Thymus (tissue), 11 donors: ENCODE measurements around the gene APOA5. TPM values are rescaled to one million over a fixed set of nuclear protein-coding genes. Genes with fewer than 3 reads are reported as not detected.
"Not testable (repeated sequence)": the region's sequence is repeated elsewhere in the genome, so short reads cannot be mapped to it uniquely, and the experiment has no call there.

Source experiments
- DNase-seq, 9 donors: peaks; one replicate each; pipeline ENCODE4 v3.0.0-alpha.2; 2013; ENCODE audit warnings: low spot score in 9 of 9, low read depth in 6 of 9, missing footprints in 1 of 9
- H3K27ac ChIP-seq, 2 donors: one replicate each; pipeline ENCODE4 v1.5.1; 2013; ENCODE audit warnings: control low read depth in 1 of 2, low read depth in 1 of 2, low read length in 1 of 2, mild to moderate bottlenecking in 1 of 2, moderate library complexity in 1 of 2
- H3K27me3 ChIP-seq, 2 donors: one replicate each; pipeline ENCODE4 v1.5.1; 2013; ENCODE audit warnings: low read length in 1 of 2; ENCODE audit not compliant: control insufficient read depth in 2 of 2, insufficient read depth in 1 of 2
- H3K36me3 ChIP-seq, 2 donors: one replicate each; pipeline ENCODE4 v1.5.1; 2013; ENCODE audit warnings: low read length in 1 of 2, mild to moderate bottlenecking in 1 of 2, moderate library complexity in 1 of 2; ENCODE audit not compliant: control insufficient read depth in 2 of 2, insufficient read depth in 2 of 2
- H3K4me1 ChIP-seq, 2 donors: one replicate each; pipeline ENCODE4 v1.5.1; 2013; ENCODE audit warnings: low read length in 2 of 2; ENCODE audit not compliant: control insufficient read depth in 2 of 2, insufficient read depth in 2 of 2
- H3K4me3 ChIP-seq, 2 donors: one replicate each; pipeline ENCODE4 v1.5.1; 2013; ENCODE audit warnings: low read length in 2 of 2, control low read depth in 1 of 2, mild to moderate bottlenecking in 1 of 2
- H3K9me3 ChIP-seq, 2 donors: one replicate each; pipeline ENCODE4 v1.5.1; 2013; ENCODE audit warnings: low read length in 1 of 2, mild to moderate bottlenecking in 1 of 2; ENCODE audit not compliant: control insufficient read depth in 2 of 2, insufficient read depth in 1 of 2
- WGBS: extraction: QIAGEN DNeasy Blood & Tissue Kit; methylation state at CpG from one replicate; pipeline ENCODE4 v1.1.7; 2013; 5-methylcytosine and 5-hydroxymethylcytosine counted together
- polyA plus RNA-seq: library from polyadenylated mRNA; stranded (reverse); fragments of 200-250 nt; gene quantifications from one replicate; pipeline ENCODE4 v1.2.3, GENCODE V29; 2013
- total RNA-seq: library from RNA; stranded (reverse); fragments of 120-200 nt; gene quantifications from one replicate; pipeline ENCODE4 v1.2.4, GENCODE V29; 2013
- donor health status: healthy.

The APOA5 gene
- total and polyA plus RNA-seq, 2 donors, result 0.05 to 0.07 TPM

- WGBS, result 12% methylated on average over 28 of the region's 28 CpGs
- H3K9me3 ChIP-seq, result no peaks in the 10 kb centered on the region
- H3K4me3 ChIP-seq, result peak overlapping the region; percentile 50 to 51
- peaks cover 0 to 3% of the 10 kb centered on the region in 2 donors for H3K27me3 ChIP-seq
- peaks cover 6 to 16% of the 10 kb centered on the region in 2 donors for H3K4me1 ChIP-seq
- DNase-seq, result no peak
- no peaks in the 10 kb centered on the region for H3K36me3 ChIP-seq
- peak overlapping the region; percentile 9 to 53 for H3K27ac ChIP-seq
Measured at GRCh38 chr11:116835042-116835772, 43.5 kb upstream of the APOA5 start.

GRCh38 chr11:116834535-116835041 is 42.9 kb upstream of the APOA5 start:
- H3K4me1 ChIP-seq, result peaks cover 6 to 16% of the 10 kb centered on the region in 2 donors
- WGBS, result 84% methylated on average over 13 of the region's 13 CpGs
- DNase-seq, H3K27ac ChIP-seq, H3K27me3 ChIP-seq, H3K9me3 ChIP-seq, H3K4me3 ChIP-seq, H3K36me3 ChIP-seq: not testable (repeated sequence)

GRCh38 chr11:116833816-116834534 is 42.3 kb upstream of the APOA5 start:
- 96% methylated on average over 14 of the region's 14 CpGs for WGBS
- Histone ChIP-seq H3K36me3 (no peaks in the 10 kb centered on the region), H3K27ac (no peak overlapping the region), H3K27me3 (peaks cover 0 to 3% of the 10 kb centered on the region in 2 donors), H3K4me3 (no peak overlapping the region), H3K9me3 (no peaks in the 10 kb centered on the region), H3K4me1 (peaks cover 6 to 16% of the 10 kb centered on the region in 2 donors)
- no peak for DNase-seq

GRCh38 chr11:116833491-116833815 is 41.8 kb upstream of the APOA5 start:
- Histone ChIP-seq H3K9me3 (no peaks in the 10 kb centered on the region), H3K4me1 (peaks cover 6 to 16% of the 10 kb centered on the region in 2 donors)

GRCh38 chr11:116832350-116833290 is 40.9 kb upstream of the APOA5 start:
- peaks cover 0 to 3% of the 10 kb centered on the region in 2 donors for H3K27me3 ChIP-seq
- no peaks in the 10 kb centered on the region for H3K9me3 ChIP-seq
- H3K36me3 ChIP-seq, result no peaks in the 10 kb centered on the region
- no peak overlapping the region for H3K4me3 ChIP-seq
- H3K4me1 ChIP-seq, result peaks cover 6 to 16% of the 10 kb centered on the region in 2 donors
- 86% methylated on average over 13 of the region's 13 CpGs for WGBS
- no peak for DNase-seq
- H3K27ac ChIP-seq, result no peak overlapping the region

More at GRCh38 chr11:116833491-116833815, 41.8 kb upstream of the APOA5 start:
- DNase-seq, result no peak
- no peak overlapping the region for H3K4me3 ChIP-seq
- H3K27ac ChIP-seq, result no peak overlapping the region
- H3K27me3 ChIP-seq, result peaks cover 0 to 3% of the 10 kb centered on the region in 2 donors
- no peaks in the 10 kb centered on the region for H3K36me3 ChIP-seq
- 97% methylated on average over 10 of the region's 10 CpGs for WGBS

GRCh38 chr11:116831790-116832349 is 40.2 kb upstream of the APOA5 start:
- H3K9me3 ChIP-seq, result no peaks in the 10 kb centered on the region
- no peaks in the 10 kb centered on the region for H3K36me3 ChIP-seq
- peaks cover 0 to 3% of the 10 kb centered on the region in 2 donors for H3K27me3 ChIP-seq
- whole genome bisulfite sequencing, result 97% methylated on average over 7 of the region's 7 CpGs
- DNase-seq, result no peak
- H3K4me3 ChIP-seq, result no peak overlapping the region
- no peak overlapping the region for H3K27ac ChIP-seq
- peaks cover 6 to 16% of the 10 kb centered on the region in 2 donors for H3K4me1 ChIP-seq

GRCh38 chr11:116830184-116830912 is 38.7 kb upstream of the APOA5 start:
- Histone ChIP-seq H3K4me3 (no peak overlapping the region), H3K27me3 (peaks cover 0 to 3% of the 10 kb centered on the region in 2 donors), H3K27ac (no peak overlapping the region), H3K4me1 (peaks cover 3 to 7% of the 10 kb centered on the region in 2 donors), H3K36me3 (no peaks in the 10 kb centered on the region), H3K9me3 (no peaks in the 10 kb centered on the region)
- WGBS, result 98% methylated on average over 17 of the region's 17 CpGs
- no peak for DNase-seq

- H3K9me3 ChIP-seq, result no peaks in the 10 kb centered on the region
- DNase-seq, result no peak
- 89% methylated on average over 9 of the region's 9 CpGs for WGBS
- peaks cover 0 to under 1% of the 10 kb centered on the region in 2 donors for H3K4me1 ChIP-seq
- no peak within 1 kb of the TSS for H3K4me3 ChIP-seq
- H3K36me3 ChIP-seq, result no peaks in the 10 kb centered on the region
- no peak within 1 kb of the TSS for H3K27ac ChIP-seq
- H3K27me3 ChIP-seq, result no peaks in the 10 kb centered on the region
Measured at GRCh38 chr11:116829525-116830183, 38.0 kb upstream of the APOA5 start, which contains the start of gene APOC3. Gene APOC3, plus strand, starts transcription at chr11:116829907. Its CDS starts 676 bp downstream, at chr11:116830583.
